Brain microvascular endothelial cell (primary cell): ENCODE results near the gene TMEM191C.
A peak's percentile ranks its signal among the peaks of the same experiment; 100 is the strongest.
"Not testable (repeated sequence)": the region's sequence is repeated elsewhere in the genome, so short reads cannot be mapped to it uniquely, and the experiment has no call there.

Experiments used
- DNase-seq: peaks from one replicate; pipeline ENCODE4 v3.0.0-alpha.2; 2020
- H3K27ac ChIP-seq: fragments of 250-450 bp; sonication (Bioruptor Pico); 2 replicates; pipeline ENCODE4 v1.5.1; 2020; ENCODE audit warnings: mild to moderate bottlenecking, moderate library complexity
- H3K27me3 ChIP-seq: fragments of 250-450 bp; sonication (Bioruptor Pico); replicated peaks from 2 replicates; pipeline ENCODE4 v1.5.1; 2020; ENCODE audit warnings: mild to moderate bottlenecking
- H3K36me3 ChIP-seq: fragments of 250-450 bp; sonication (Bioruptor Pico); replicated peaks from 2 replicates; pipeline ENCODE4 v1.5.1; 2020; ENCODE audit warnings: mild to moderate bottlenecking
- H3K4me3 ChIP-seq: 2 replicates; pipeline ENCODE4 v1.5.1; 2011; ENCODE audit warnings: low read depth, mild to moderate bottlenecking, control low read depth, low read length, moderate library complexity
- CTCF ChIP-seq: IDR thresholded peaks from 2 replicates; pipeline ENCODE4 v1.5.1; 2011; ENCODE audit warnings: low read depth, mild to moderate bottlenecking, moderate library complexity, low read length, control low read depth, inconsistent platforms; ENCODE audit errors: missing control alignments
- in situ Hi-C: cut with HindIII; loops from 2 replicates; pipeline ENCODE4 v1.10.0; 2017; ENCODE audit warnings: low sequenced_read_pairs, low pct_ligation_motif_present

The TMEM191C gene

GRCh38 chr22:21457023-21457787, 10.0 kb upstream of the TMEM191C start:
- Histone ChIP-seq H3K27me3 (no peaks in the 10 kb centered on the region), H3K36me3 (no peaks in the 10 kb centered on the region), H3K27ac (no peak overlapping the region), H3K4me3 (no peak overlapping the region)
- TF ChIP-seq CTCF: no peak
- in situ Hi-C loops: no loop called here
- DNase-seq: no peak

GRCh38 chr22:21462672-21463071, 4.5 kb upstream of the TMEM191C start:
- H3K36me3 ChIP-seq, H3K4me3 ChIP-seq, H3K27ac ChIP-seq, H3K27me3 ChIP-seq, DNase-seq, in situ Hi-C loops: not testable (repeated sequence)

GRCh38 chr22:21468194-21469096, 1.3 kb downstream of the TMEM191C start:
- H3K27ac ChIP-seq, H3K36me3 ChIP-seq, H3K27me3 ChIP-seq, in situ Hi-C loops: not testable (repeated sequence)
- DNase-seq: peak; percentile 75
- peak overlapping the region; percentile 49 for H3K4me3 ChIP-seq

- H3K27me3 ChIP-seq, DNase-seq, H3K36me3 ChIP-seq, H3K27ac ChIP-seq, H3K4me3 ChIP-seq, in situ Hi-C loops: not testable (repeated sequence)
Measured at GRCh38 chr22:21469097-21469994, 2.2 kb downstream of the TMEM191C start.

GRCh38 chr22:21472984-21473383, 5.8 kb downstream of the TMEM191C start:
- H3K27ac ChIP-seq, DNase-seq, H3K27me3 ChIP-seq, in situ Hi-C loops, H3K4me3 ChIP-seq, H3K36me3 ChIP-seq: not testable (repeated sequence)

- in situ Hi-C loops, H3K27ac ChIP-seq: not testable (repeated sequence)
Measured at GRCh38 chr22:21473664-21474063, 6.5 kb downstream of the TMEM191C start.

GRCh38 chr22:21484039-21484438, 16.9 kb downstream of the TMEM191C start:
- H3K27me3 ChIP-seq, H3K27ac ChIP-seq, in situ Hi-C loops, H3K36me3 ChIP-seq, H3K4me3 ChIP-seq, DNase-seq: not testable (repeated sequence)

More at GRCh38 chr22:21473664-21474063, 6.5 kb downstream of the TMEM191C start:
- H3K27me3 ChIP-seq, H3K36me3 ChIP-seq, H3K4me3 ChIP-seq, DNase-seq: not testable (repeated sequence)

GRCh38 chr22:21487723-21488122, 20.5 kb downstream of the TMEM191C start:
- in situ Hi-C loops, H3K27ac ChIP-seq, H3K27me3 ChIP-seq, DNase-seq, H3K36me3 ChIP-seq, H3K4me3 ChIP-seq: not testable (repeated sequence)

GRCh38 chr22:21489149-21489680, 22.0 kb downstream of the TMEM191C start:
- H3K36me3 ChIP-seq, DNase-seq, H3K27me3 ChIP-seq, H3K27ac ChIP-seq, in situ Hi-C loops, H3K4me3 ChIP-seq: not testable (repeated sequence)

- DNase-seq, H3K36me3 ChIP-seq, H3K27me3 ChIP-seq, in situ Hi-C loops, H3K27ac ChIP-seq, H3K4me3 ChIP-seq: not testable (repeated sequence)
Measured at GRCh38 chr22:21490556-21490955, 23.4 kb downstream of the TMEM191C start.

- in situ Hi-C loops: not testable (repeated sequence)
Measured at GRCh38 chr22:21492271-21492670, 25.1 kb downstream of the TMEM191C start.

More at GRCh38 chr22:21492271-21492670, 25.1 kb downstream of the TMEM191C start:
- H3K4me3 ChIP-seq, DNase-seq, H3K36me3 ChIP-seq, H3K27ac ChIP-seq, H3K27me3 ChIP-seq: not testable (repeated sequence)
